H1 (cell line): ENCODE measurements around the gene C6orf120. TPM values are rescaled to one million over a fixed set of nuclear protein-coding genes. Genes with fewer than 3 reads are reported as not detected.

ENCODE experiments used
- CTCF ChIA-PET: fragments of 300-600 bp; sonication (Branson Sonifier 250); formaldehyde crosslinking; loops from one replicate; lab custom pipeline; 2021; ENCODE audit not compliant: partially characterized antibody; lab: Charles Lee
- POLR2A ChIA-PET: fragments of 300-600 bp; sonication (Branson Sonifier 250); formaldehyde crosslinking; loops from one replicate; lab custom pipeline; 2021; ENCODE audit warnings: inconsistent platforms; ENCODE audit not compliant: partially characterized antibody; lab: Charles Lee
- DNase-seq, 2 experiments: peaks; one replicate each; pipeline versions ENCODE4 v3.0.0 to v3.0.0-alpha.2; 2010 to 2022; ENCODE audit warnings: low spot score in 2 of 2, low read depth in 1 of 2, mixed read lengths in 1 of 2
- FAIRE-seq: peaks from 2 replicates; lab custom pipeline; 2011; peaks lifted over from hg19 to GRCh38; lab: Jason Lieb, UNC
- H2AFZ ChIP-seq: 2 replicates; pipeline ENCODE4 v1.8.1; 2012; ENCODE audit warnings: low read length, inconsistent platforms
- H2AK5ac ChIP-seq: 2 replicates; pipeline ENCODE4 v1.6.1; 2013; ENCODE audit warnings: low read depth, low read length
- H2BK120ac ChIP-seq: replicated peaks from 2 replicates; pipeline ENCODE3; 2013; ENCODE audit warnings: low read depth, low read length, inconsistent platforms
- H2BK12ac ChIP-seq: 2 replicates; pipeline ENCODE4 v1.6.1; 2013; ENCODE audit warnings: low read depth, low read length
- H2BK15ac ChIP-seq: 2 replicates; pipeline ENCODE4 v1.6.1; 2013; ENCODE audit warnings: low read length
- H2BK20ac ChIP-seq: 2 replicates; pipeline ENCODE4 v1.6.1; 2013; ENCODE audit warnings: low read length
- H2BK5ac ChIP-seq: 2 replicates; pipeline ENCODE4 v1.6.1; 2013; ENCODE audit warnings: low read depth, low read length
- H3K14ac ChIP-seq: 2 replicates; pipeline ENCODE4 v1.6.1; 2013; ENCODE audit warnings: inconsistent platforms; ENCODE audit not compliant: insufficient read length
- H3K18ac ChIP-seq: 2 replicates; pipeline ENCODE4 v1.6.1; 2013; ENCODE audit warnings: low read length; ENCODE audit errors: extremely low read depth
- H3K23ac ChIP-seq: 2 replicates; pipeline ENCODE4 v1.6.1; 2013; ENCODE audit warnings: inconsistent platforms; ENCODE audit not compliant: insufficient read length
- H3K23me2 ChIP-seq: 2 replicates; pipeline ENCODE4 v1.6.1; 2013; ENCODE audit warnings: low read depth, low read length
- H3K27ac ChIP-seq: 2 replicates; pipeline ENCODE4 v1.6.1; 2011; ENCODE audit warnings: low read depth, low read length, inconsistent platforms
- H3K27me3 ChIP-seq, 4 experiments: replicated peaks in 1 of 4; 1 replicate in 1 of 4; 2 replicates in 3 of 4; pipeline versions ENCODE4 v1.6.1 to v1.8.1; 2011 to 2013; ENCODE audit warnings: low read length in 3 of 4, mild to moderate bottlenecking in 3 of 4, inconsistent platforms in 2 of 4, mixed read lengths in 2 of 4, moderate library complexity in 1 of 4; ENCODE audit not compliant: control insufficient read depth in 3 of 4, insufficient read depth in 3 of 4; ENCODE audit errors: extremely low read depth in 1 of 4
- H3K36me3 ChIP-seq, 4 experiments: 2 replicates each; pipeline versions ENCODE4 v1.6.1 to v1.8.1; 2011 to 2013; ENCODE audit warnings: mild to moderate bottlenecking in 4 of 4, low read length in 3 of 4, moderate library complexity in 2 of 4, control low read depth in 1 of 4, inconsistent platforms in 1 of 4; ENCODE audit not compliant: insufficient read depth in 4 of 4, control insufficient read depth in 2 of 4
- H3K4ac ChIP-seq: replicated peaks from 2 replicates; pipeline ENCODE3; 2013; ENCODE audit warnings: low read length, low read depth, mixed read lengths, inconsistent platforms; ENCODE audit not compliant: insufficient read length
- H3K4me1 ChIP-seq, 4 experiments: replicated peaks in 1 of 4; 1 replicate in 1 of 4; 2 replicates in 3 of 4; pipeline versions ENCODE4 v1.6.1 to v1.8.1; 2011 to 2013; ENCODE audit warnings: low read length in 3 of 4, inconsistent platforms in 2 of 4, mixed read lengths in 1 of 4; ENCODE audit not compliant: insufficient read depth in 4 of 4, control insufficient read depth in 3 of 4
- H3K4me2 ChIP-seq, 2 experiments: 2 replicates each; pipeline versions ENCODE4 v1.6.1 to v1.8.1; 2011 to 2013; ENCODE audit warnings: low read depth in 2 of 2, low read length in 2 of 2, control low read depth in 1 of 2, inconsistent platforms in 1 of 2, mild to moderate bottlenecking in 1 of 2; ENCODE audit not compliant: insufficient read depth in 1 of 2
- H3K4me3 ChIP-seq, 4 experiments: fragments of 200-600, 300-600 bp in 1 of 4; sonication (generic), shearing (Covaris generic), sonication (Bioruptor Twin) in 1 of 4; 2 replicates each; pipeline versions ENCODE4 v1.5.1 to v1.8.1; 2011 to 2016; ENCODE audit warnings: low read length in 4 of 4, low read depth in 3 of 4, control low read depth in 2 of 4, inconsistent platforms in 2 of 4, mild to moderate bottlenecking in 2 of 4, mixed read lengths in 1 of 4, moderate library complexity in 1 of 4; ENCODE audit not compliant: insufficient read depth in 2 of 4; ENCODE audit errors: extremely low read depth in 1 of 4
- H3K56ac ChIP-seq: replicated peaks from 2 replicates; pipeline ENCODE3; 2013; ENCODE audit warnings: low read depth, mild to moderate bottlenecking, mixed read lengths, low read length, inconsistent platforms; ENCODE audit not compliant: insufficient read length
- H3K79me1 ChIP-seq: 2 replicates; pipeline ENCODE4 v1.6.1; 2013; ENCODE audit warnings: low read depth, low read length, control low read depth
- H3K79me2 ChIP-seq, 2 experiments: 2 replicates each; pipeline versions ENCODE4 v1.6.1 to v1.8.1; 2012 to 2013; ENCODE audit warnings: low read length in 2 of 2, mild to moderate bottlenecking in 2 of 2, inconsistent platforms in 1 of 2; ENCODE audit not compliant: insufficient read depth in 2 of 2, control insufficient read depth in 1 of 2
- H3K9ac ChIP-seq, 4 experiments: replicated peaks in 1 of 4; 1 replicate in 1 of 4; 2 replicates in 3 of 4; pipeline versions ENCODE4 v1.6.1 to v1.8.1; 2011 to 2013; ENCODE audit warnings: low read depth in 3 of 4, low read length in 3 of 4, control low read depth in 2 of 4, mild to moderate bottlenecking in 2 of 4, moderate library complexity in 2 of 4, inconsistent platforms in 1 of 4; ENCODE audit errors: extremely low read depth in 1 of 4
- H3K9me3 ChIP-seq, 2 experiments: 2 replicates each; pipeline versions ENCODE4 v1.6.1 to v1.8.1; 2012 to 2013; ENCODE audit warnings: mild to moderate bottlenecking in 2 of 2, moderate library complexity in 2 of 2, control low read depth in 1 of 2, inconsistent platforms in 1 of 2, low read depth in 1 of 2, low read length in 1 of 2, mixed read lengths in 1 of 2; ENCODE audit not compliant: insufficient read depth in 2 of 2
- H4K20me1 ChIP-seq, 2 experiments: replicated peaks in 1 of 2; 2 replicates each; pipeline versions ENCODE3 to v1.8.1; 2011 to 2013; ENCODE audit warnings: inconsistent platforms in 2 of 2, low read length in 2 of 2, mild to moderate bottlenecking in 1 of 2; ENCODE audit not compliant: insufficient read depth in 2 of 2, control insufficient read depth in 1 of 2
- H4K5ac ChIP-seq: 2 replicates; pipeline ENCODE4 v1.6.1; 2013; ENCODE audit warnings: low read length, low read depth, mixed read lengths, inconsistent platforms; ENCODE audit not compliant: insufficient read length
- H4K8ac ChIP-seq: 2 replicates; pipeline ENCODE4 v1.8.0; 2013; ENCODE audit warnings: mild to moderate bottlenecking, moderate library complexity, low read length, inconsistent platforms; ENCODE audit not compliant: insufficient read depth; ENCODE audit errors: extremely low read depth
- H4K91ac ChIP-seq: replicated peaks from 2 replicates; pipeline ENCODE3; 2013; ENCODE audit warnings: low read length, mixed read lengths, inconsistent platforms; ENCODE audit not compliant: insufficient read length
- KDM4A ChIP-seq: IDR thresholded peaks from one replicate; pipeline ENCODE4 v1.7.1; 2012; ENCODE audit warnings: low read depth, mild to moderate bottlenecking, moderate library complexity, low read length, inconsistent platforms; ENCODE audit not compliant: severe bottlenecking
- RAD21 ChIP-seq, 2 experiments: IDR thresholded peaks in 1 of 2; conservative IDR thresholded peaks in 1 of 2; 2 replicates each; pipeline ENCODE4 v1.6.1; 2011; ENCODE audit warnings: low read depth in 2 of 2, low read length in 2 of 2, improper control_type of control experiment in 1 of 2, inconsistent platforms in 1 of 2, mild to moderate bottlenecking in 1 of 2, moderate library complexity in 1 of 2
- SP1 ChIP-seq: IDR thresholded peaks from 2 replicates; pipeline ENCODE4 v1.6.1; 2011; ENCODE audit warnings: low read depth, low read length
- WGBS, 2 experiments: shearing (Covaris generic) in 1 of 2; methylation state at CpG; one replicate each; pipeline versions ENCODE4 v1.1.6 to v1.1.7; 2013 to 2015; ENCODE audit warnings: low lambda C conversion rate in 2 of 2, mixed read lengths in 2 of 2, inconsistent platforms in 1 of 2, low coverage in 1 of 2, missing lambda C conversion rate in 1 of 2; ENCODE audit not compliant: insufficient replicate concordance in 2 of 2, insufficient coverage in 1 of 2, insufficient read length in 1 of 2; ENCODE audit errors: extremely low coverage in 1 of 2, missing lambda C conversion rate in 1 of 2; 5-methylcytosine and 5-hydroxymethylcytosine counted together
- polyA plus RNA-seq, 7 experiments: library from polyadenylated mRNA; depleted of rRNA in 3 of 7; stranded (reverse) in 5 of 7; unstranded in 2 of 7; fragments of >200 nt in 5 of 7; fragments of 200-250 nt in 2 of 7; gene quantifications; 1 replicate in 5 of 7; 2 replicates in 1 of 7; 4 replicates in 1 of 7; pipeline versions ENCODE4 v1.2.1 to v1.2.3, GENCODE V29; 2011 to 2013; ENCODE audit warnings: missing spikeins in 2 of 7, mixed read lengths in 2 of 7
- total RNA-seq: library from RNA; stranded (reverse); fragmentation: NEBNext Ultra II Directional; extraction: Animal tissue kit (Norgen Biotek cat#: 25700); gene quantifications from 2 replicates; pipeline ENCODE4 v1.2.1, GENCODE V29; 2021

Gene C6orf120
- total and polyA plus RNA-seq, 2 of the 8 experiments (the other 6 are each of a cell fraction or from before 2014, with no cell fraction given) = 16.2 to 30.6 TPM

DNA sequence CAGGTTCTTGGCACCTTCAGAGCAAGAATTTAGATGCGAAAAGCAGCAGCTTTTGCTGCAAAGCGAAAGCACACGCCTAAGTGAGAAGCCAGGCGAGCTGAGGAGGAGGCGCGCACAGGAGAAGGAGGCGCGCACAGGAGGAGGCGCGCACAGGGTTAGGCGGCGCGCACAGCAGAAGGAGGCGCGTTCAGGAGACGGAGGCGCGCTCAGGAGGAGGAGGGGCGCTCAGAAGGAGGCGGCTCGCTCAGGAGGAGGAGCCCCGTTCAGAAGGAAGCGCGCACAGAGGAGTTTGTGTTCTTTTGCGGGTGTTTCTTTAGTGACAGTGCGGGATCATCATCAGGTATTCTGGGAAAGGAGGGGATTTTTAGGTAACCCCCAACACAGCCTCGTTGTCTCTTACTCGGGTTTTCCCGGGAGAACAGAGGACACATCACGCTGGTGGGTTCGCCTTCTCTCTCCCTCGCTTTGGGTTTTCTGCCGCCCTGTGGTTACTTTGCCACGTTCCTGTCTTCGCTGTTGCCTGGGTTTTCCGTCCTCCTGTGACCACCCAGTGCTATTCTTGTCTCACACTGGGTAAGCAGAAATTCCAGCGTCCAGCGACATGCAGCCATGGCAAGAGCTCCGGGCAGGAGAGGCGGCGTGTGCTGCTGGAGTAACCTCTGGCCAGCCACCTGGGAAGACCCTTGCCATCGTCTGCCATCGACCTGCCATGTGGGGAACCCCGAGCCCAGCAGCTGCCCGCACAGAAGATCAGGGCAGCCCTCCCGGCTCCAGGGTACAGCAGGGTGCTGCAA lies 47.1 kb upstream of the C6orf120 start:
- no peak overlapping the region for H3K4me2 ChIP-seq
- no peak overlapping the region for H3K9ac ChIP-seq
- H4K5ac ChIP-seq = no peak overlapping the region
- H3K4ac ChIP-seq = no peak overlapping the region
- no peak overlapping the region for H3K14ac ChIP-seq
- H2BK120ac ChIP-seq = no peak overlapping the region
- H2AK5ac ChIP-seq = no peak overlapping the region
- H3K23me2 ChIP-seq = peaks cover 8% of the 10 kb centered on the region; the same call in 1 of the 2 replicates
- H4K20me1 ChIP-seq = peaks cover 0 to 5% of the 10 kb centered on the region in 2 experiments
- no peak overlapping the region for H4K91ac ChIP-seq
- no peak for FAIRE-seq
- peaks cover 13 to 29% of the 10 kb centered on the region in 2 experiments for H3K9me3 ChIP-seq
- H3K23ac ChIP-seq = no peak overlapping the region
- TF ChIP-seq KDM4A (no peak), RAD21 (IDR thresholded peaks at IDR 0.05 in 1 of 2, conservative IDR thresholded peaks at IDR 0.05 in 1 of 2; ENCODE audit: low read depth in 2 of 2, low read length in 2 of 2) (no peak), SP1 (no peak)
- TF ChIP-seq, all 59 proteins: peak for 0
- Histone ChIP-seq H3K18ac (no peak overlapping the region), H2BK20ac (no peak overlapping the region), H4K8ac (peak overlapping the region; percentile 38; the same call in 1 of the 2 replicates), H3K27me3 (no peaks in the 10 kb centered on the region), H3K4me1 (no peaks in the 10 kb centered on the region), H2AFZ (no peak overlapping the region), H3K79me1 (no peaks in the 10 kb centered on the region), H3K4me3 (no peak overlapping the region), H2BK5ac (no peak overlapping the region), H3K79me2 (no peaks in the 10 kb centered on the region), H3K56ac (no peak overlapping the region), H2BK12ac (no peak overlapping the region), H2BK15ac (no peak overlapping the region), H3K27ac (no peak overlapping the region), H3K36me3 (peaks cover 14 to 68% (median 43%) of the 10 kb centered on the region in 4 experiments)
- no peak for DNase-seq
- 93% methylated on average over 45 of the region's 46 CpGs; no CpG with 5 or more reads in 1 of the 2 experiments for WGBS, 2 experiments
- POLR2A ChIA-PET = interaction anchor here (1.7 kb wide), 1 partner anchor 47 kb away, joined by 5 read pairs; the partner anchor contains the start of genes C6orf120 and WDR27
- CTCF ChIA-PET = no interaction called here
